Gastroesophageal sphincter (tissue), 3 donors: ENCODE data around the gene POU2AF2.

Experiments
- CTCF ChIP-seq, 4 experiments: fragments of 200-600 bp in 2 of 4; fragments of 450-650 bp in 2 of 4; sonication (generic) in 1 of 4; IDR thresholded peaks; one replicate each; pipeline ENCODE4 v1.5.1; 2017 to 2019; ENCODE audit warnings: antibody characterized with exemption in 4 of 4, mild to moderate bottlenecking in 2 of 4, moderate library complexity in 2 of 4
- POLR2A ChIP-seq, 2 donors: fragments of 450-650 bp; IDR thresholded peaks; one replicate each; pipeline ENCODE4 v1.6.1; 2017; ENCODE audit warnings: antibody characterized with exemption in 2 of 2, mild to moderate bottlenecking in 2 of 2, moderate library complexity in 1 of 2
- POLR2AphosphoS5 ChIP-seq: sonication (generic); formaldehyde crosslinking; IDR thresholded peaks from one replicate; pipeline ENCODE4 v1.6.1; 2017; ENCODE audit warnings: antibody characterized with exemption

GRCh38 chr11:111253131-111253530, 7.6 kb downstream of the POU2AF2 start:
- TF ChIP-seq CTCF (IDR thresholded peaks at IDR 0.05) (no peak), POLR2AphosphoS5 (no peak), POLR2A (IDR thresholded peaks at IDR 0.05) (no peak)
